K562 (cell line): ENCODE results near the gene REM1. TPM values are rescaled to one million over a fixed set of nuclear protein-coding genes. Genes with fewer than 3 reads are reported as not detected.
A peak's percentile ranks its signal among the peaks of the same experiment; 100 is the strongest.

Experiments
- L3MBTL2 ChIP-seq: fragments of 450-650 bp; IDR thresholded peaks from 2 replicates; pipeline ENCODE4 v1.6.1; 2016; ENCODE audit warnings: mild to moderate bottlenecking, moderate library complexity
- MEIS2 ChIP-seq: fragments of 450-650 bp; IDR thresholded peaks from 2 replicates; pipeline ENCODE4 v1.6.1; 2014; ENCODE audit warnings: mild to moderate bottlenecking; ENCODE audit not compliant: partially characterized antibody
- MGA ChIP-seq: fragments of 450-650 bp; IDR thresholded peaks from 2 replicates; pipeline ENCODE4 v1.6.1; 2016; ENCODE audit warnings: mild to moderate bottlenecking, moderate library complexity
- NR2F6 ChIP-seq: fragments of 450-650 bp; formaldehyde crosslinking; IDR thresholded peaks from 2 replicates; pipeline ENCODE4 v1.4.0; 2020; ENCODE audit warnings: mild to moderate bottlenecking
- ZBTB33 ChIP-seq: sonication (generic); formaldehyde crosslinking; IDR thresholded peaks from 2 replicates; pipeline ENCODE4 v1.8.1; 2023; ENCODE audit warnings: mild to moderate bottlenecking, missing genetic modification reagents
- ZNF668 ChIP-seq: fragments of 250-450 bp; sonication (Bioruptor Pico); IDR thresholded peaks from 2 replicates; pipeline ENCODE4 v1.8.0; 2022; ENCODE audit warnings: mild to moderate bottlenecking, inconsistent platforms
- polyA plus RNA-seq, 8 experiments: library from polyadenylated mRNA; depleted of rRNA in 4 of 8; stranded (reverse) in 5 of 8; unstranded in 3 of 8; fragments of >200 nt; fragmentation: Nextera tagmentation in 2 of 8; fragmentation: Illumina TruSeq in 1 of 8; extraction: Ambion mirVana in 2 of 8; extraction: Trizol in 1 of 8; gene quantifications; 2 replicates each; pipeline versions ENCODE4 v1.2.1 to v1.2.3, GENCODE V29; 2011 to 2014; ENCODE audit warnings: inconsistent platforms in 1 of 8, missing spikeins in 1 of 8
- total RNA-seq, 7 experiments: library from RNA; depleted of rRNA in 6 of 7; stranded (reverse); fragments of >200 nt in 6 of 7; fragmentation: Illumina TruSeq in 2 of 7; extraction: Trizol in 2 of 7; gene quantifications; 2 replicates each; pipeline versions ENCODE4 v1.2.1 to v1.2.3, GENCODE V29; 2011 to 2021; ENCODE audit warnings: low replicate concordance in 1 of 7

REM1 gene
- total and polyA plus RNA-seq, 9 of the 15 experiments (the other 6 are each of a cell fraction or from before 2014, with no cell fraction given): not detected

GRCh38 chr20:31484001-31484400 lies 8.9 kb downstream of the REM1 start (continued):
- TF ChIP-seq ZBTB33: peak; percentile 67
- no peak for TF ChIP-seq NR2F6 (CRISPR knock-in tag)
- TF ChIP-seq ZNF668 (CRISPR knock-in tag): no peak
- TF ChIP-seq MEIS2: peak; percentile 55
- TF ChIP-seq MGA: peak; percentile 78
- TF ChIP-seq L3MBTL2: peak; percentile 96
